Endothelial cell (in vitro differentiated cells): ENCODE results near the gene KNCN. TPM values are rescaled to one million over a fixed set of nuclear protein-coding genes. Genes with fewer than 3 reads are reported as not detected.

Experiments
- DNase-seq: peaks from one replicate; pipeline ENCODE4 v3.0.0; 2021; ENCODE audit warnings: low spot score
- H3K27ac Mint-ChIP-seq: one replicate; pipeline ENCODE4 v1.8.0; 2021; ENCODE audit warnings: mixed read lengths, inconsistent platforms; ENCODE audit not compliant: unreplicated experiment
- H3K27me3 Mint-ChIP-seq: one replicate; pipeline ENCODE4 v1.8.0; 2021; ENCODE audit warnings: mild to moderate bottlenecking, moderate library complexity, mixed read lengths, inconsistent platforms; ENCODE audit not compliant: unreplicated experiment
- H3K36me3 Mint-ChIP-seq: one replicate; pipeline ENCODE4 v1.8.0; 2021; ENCODE audit warnings: mild to moderate bottlenecking, low read depth, mixed read lengths, inconsistent platforms; ENCODE audit not compliant: unreplicated experiment
- H3K4me1 Mint-ChIP-seq: one replicate; pipeline ENCODE4 v1.8.0; 2021; ENCODE audit warnings: mild to moderate bottlenecking, mixed read lengths, inconsistent platforms; ENCODE audit not compliant: unreplicated experiment
- H3K4me3 Mint-ChIP-seq: one replicate; pipeline ENCODE4 v1.8.0; 2021; ENCODE audit warnings: mild to moderate bottlenecking, mixed read lengths, inconsistent platforms; ENCODE audit not compliant: unreplicated experiment
- H3K9me3 Mint-ChIP-seq: one replicate; pipeline ENCODE4 v1.8.0; 2021; ENCODE audit warnings: mixed read lengths, inconsistent platforms; ENCODE audit not compliant: unreplicated experiment
- CTCF ChIP-seq: fragments of 200-600 bp; sonication (generic); IDR thresholded peaks from one replicate; pipeline ENCODE4 v1.5.0; 2021; ENCODE audit warnings: antibody characterized with exemption; ENCODE audit not compliant: unreplicated experiment
- total RNA-seq: library from RNA; stranded (reverse); fragmentation: NEBNext Ultra II Directional; extraction: Animal tissue kit (Norgen Biotek cat#: 25700); gene quantifications from one replicate; pipeline ENCODE4 v1.2.1, GENCODE V29; 2021; ENCODE audit not compliant: unreplicated experiment

KNCN gene
- total RNA-seq, 1 donor from 2014 or later, result not detected

DNA sequence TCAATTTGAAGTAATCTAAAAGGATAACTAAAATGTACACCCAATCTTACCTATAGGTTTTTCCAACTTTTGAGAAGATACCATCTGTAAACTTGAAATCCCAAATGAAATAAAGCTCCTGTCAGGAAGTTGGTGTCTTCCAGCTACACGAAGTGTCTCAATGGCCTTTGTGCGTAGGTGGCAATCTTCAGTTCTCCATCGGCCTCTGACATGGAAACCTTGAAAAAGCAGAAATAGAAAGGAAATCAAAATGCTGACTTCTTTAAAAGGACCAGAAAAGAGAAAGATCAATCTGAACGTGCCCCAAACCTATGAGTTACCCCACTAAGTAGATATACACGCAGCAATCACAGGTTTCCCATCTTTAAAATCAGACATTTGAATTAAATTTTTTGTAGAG, 42.6 kb upstream of the KNCN start:
- Mint-ChIP-seq H3K27ac (no peak overlapping the region), H3K9me3 (no peaks in the 10 kb centered on the region), H3K27me3 (peaks cover 1% of the 10 kb centered on the region), H3K36me3 (peaks cover 39% of the 10 kb centered on the region), H3K4me1 (peaks cover 5% of the 10 kb centered on the region), H3K4me3 (peak overlapping the region; percentile 26)
- no peak for TF ChIP-seq CTCF
- DNase-seq, result no peak

- no peak overlapping the region for H3K27ac Mint-ChIP-seq
- peaks cover 1% of the 10 kb centered on the region for H3K27me3 Mint-ChIP-seq
- H3K4me1 Mint-ChIP-seq, result peaks cover 3% of the 10 kb centered on the region
- DNase-seq, result no peak
- TF ChIP-seq CTCF, result no peak
- peak overlapping the region; percentile 68 for H3K4me3 Mint-ChIP-seq
- H3K9me3 Mint-ChIP-seq, result no peaks in the 10 kb centered on the region
- peaks cover 42% of the 10 kb centered on the region for H3K36me3 Mint-ChIP-seq
Measured at GRCh38 chr1:46592823-46593222, 41.4 kb upstream of the KNCN start.

GRCh38 chr1:46589529-46589928, 38.1 kb upstream of the KNCN start:
- Mint-ChIP-seq H3K4me3 (no peak overlapping the region), H3K27me3 (peaks cover 3% of the 10 kb centered on the region), H3K9me3 (no peaks in the 10 kb centered on the region), H3K27ac (no peak overlapping the region), H3K4me1 (peaks cover 3% of the 10 kb centered on the region), H3K36me3 (peaks cover 51% of the 10 kb centered on the region)
- no peak for TF ChIP-seq CTCF
- no peak for DNase-seq

- H3K27ac Mint-ChIP-seq, result no peak overlapping the region
- DNase-seq, result no peak
- H3K4me1 Mint-ChIP-seq, result peaks cover 8% of the 10 kb centered on the region
- H3K27me3 Mint-ChIP-seq, result peaks cover 1% of the 10 kb centered on the region
- H3K9me3 Mint-ChIP-seq, result no peaks in the 10 kb centered on the region
- TF ChIP-seq CTCF, result no peak
- H3K36me3 Mint-ChIP-seq, result peaks cover 53% of the 10 kb centered on the region
- no peak overlapping the region for H3K4me3 Mint-ChIP-seq
Measured at GRCh38 chr1:46587069-46587468, 35.6 kb upstream of the KNCN start.

- no peak for TF ChIP-seq CTCF
- Mint-ChIP-seq H3K36me3 (peaks cover 54% of the 10 kb centered on the region), H3K4me3 (peak overlapping the region; percentile 7), H3K27me3 (peaks cover 1% of the 10 kb centered on the region), H3K27ac (no peak overlapping the region), H3K9me3 (no peaks in the 10 kb centered on the region), H3K4me1 (peaks cover 8% of the 10 kb centered on the region)
- DNase-seq, result no peak
Measured at GRCh38 chr1:46585312-46585938, 34.0 kb upstream of the KNCN start.
